HTR-8/SVneo (cell line): Measurements from ENCODE around the gene BARX2.
"Not testable (repeated sequence)": the region's sequence is repeated elsewhere in the genome, so short reads cannot be mapped to it uniquely, and the experiment has no call there.

Experiments
- DNase-seq: peaks from one replicate; pipeline ENCODE4 v3.0.0; 2011; ENCODE audit warnings: low spot score, mixed read lengths; ENCODE audit not compliant: insufficient read length
- FAIRE-seq: peaks from 2 replicates; lab custom pipeline; 2011; peaks lifted over from hg19 to GRCh38; lab: Jason Lieb, UNC

Gene BARX2, protein sequence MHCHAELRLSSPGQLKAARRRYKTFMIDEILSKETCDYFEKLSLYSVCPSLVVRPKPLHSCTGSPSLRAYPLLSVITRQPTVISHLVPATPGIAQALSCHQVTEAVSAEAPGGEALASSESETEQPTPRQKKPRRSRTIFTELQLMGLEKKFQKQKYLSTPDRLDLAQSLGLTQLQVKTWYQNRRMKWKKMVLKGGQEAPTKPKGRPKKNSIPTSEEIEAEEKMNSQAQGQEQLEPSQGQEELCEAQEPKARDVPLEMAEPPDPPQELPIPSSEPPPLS

DNA sequence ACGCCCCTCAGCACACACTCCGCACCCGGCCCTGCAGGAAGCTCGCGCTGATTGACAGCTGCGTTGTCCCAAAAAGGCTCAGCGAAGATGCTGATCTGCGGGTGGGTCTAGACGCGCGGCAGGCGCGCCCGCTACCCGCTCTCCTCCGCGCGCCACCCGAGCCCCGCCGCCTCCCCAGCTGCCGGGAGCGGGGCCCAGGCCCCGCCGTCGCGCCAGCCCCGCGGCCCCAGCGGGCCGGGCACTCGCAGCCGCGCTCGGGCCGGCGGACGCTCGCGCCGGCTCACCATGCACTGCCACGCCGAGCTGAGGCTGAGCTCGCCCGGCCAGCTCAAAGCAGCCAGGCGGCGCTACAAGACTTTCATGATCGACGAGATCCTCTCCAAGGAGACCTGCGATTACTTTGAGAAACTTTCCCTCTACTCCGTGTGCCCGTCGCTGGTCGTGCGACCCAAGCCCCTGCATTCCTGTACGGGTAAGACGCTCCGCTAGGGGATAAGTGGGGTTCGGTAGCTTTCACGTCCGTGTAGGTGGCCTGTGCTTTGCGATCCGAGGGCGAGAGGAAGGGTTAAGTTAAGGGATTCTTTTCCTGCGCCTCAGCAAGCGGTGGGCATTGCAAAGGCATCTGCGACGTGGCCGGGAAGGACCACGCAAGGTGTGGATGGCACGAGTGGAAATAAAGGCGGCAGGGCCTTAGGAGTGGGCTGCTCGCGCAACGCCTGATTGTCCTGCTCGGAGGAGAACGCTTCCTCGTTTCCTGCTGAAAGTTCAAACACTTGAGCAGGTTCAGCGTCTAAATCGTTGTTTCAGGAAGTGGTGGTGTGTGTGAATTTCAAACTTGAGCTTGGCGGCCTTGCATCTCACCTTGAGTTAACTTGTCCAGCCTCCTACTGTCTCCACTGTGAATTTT, at the start of gene BARX2:
Gene BARX2 (plus strand): TSS at position 98 of the 907 bp plus-strand sequence. CDS start 188 bp downstream, at position 286.
- DNase-seq (peak; percentile 25), FAIRE-seq (no peak)

DNA sequence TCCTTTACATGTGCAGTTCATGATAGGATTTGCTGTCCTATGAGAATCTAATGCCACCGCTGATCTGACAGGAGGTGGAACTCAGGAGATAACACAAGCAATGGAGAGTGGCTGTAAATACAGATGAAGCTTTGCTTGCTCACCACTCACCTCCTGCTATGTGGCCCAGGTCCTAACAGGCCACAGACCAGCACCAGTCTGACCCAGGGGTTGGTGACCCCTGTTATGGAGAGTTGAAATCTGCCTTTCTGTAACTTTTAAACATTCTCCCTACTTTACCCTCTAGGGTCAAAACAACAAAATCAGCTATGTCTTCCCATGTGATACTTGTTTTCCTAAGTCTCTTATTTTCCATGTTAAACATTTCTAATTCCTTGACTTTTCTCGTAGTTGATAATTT, 48.7 kb upstream of the BARX2 start:
- DNase-seq: no peak
- FAIRE-seq: no peak

DNA sequence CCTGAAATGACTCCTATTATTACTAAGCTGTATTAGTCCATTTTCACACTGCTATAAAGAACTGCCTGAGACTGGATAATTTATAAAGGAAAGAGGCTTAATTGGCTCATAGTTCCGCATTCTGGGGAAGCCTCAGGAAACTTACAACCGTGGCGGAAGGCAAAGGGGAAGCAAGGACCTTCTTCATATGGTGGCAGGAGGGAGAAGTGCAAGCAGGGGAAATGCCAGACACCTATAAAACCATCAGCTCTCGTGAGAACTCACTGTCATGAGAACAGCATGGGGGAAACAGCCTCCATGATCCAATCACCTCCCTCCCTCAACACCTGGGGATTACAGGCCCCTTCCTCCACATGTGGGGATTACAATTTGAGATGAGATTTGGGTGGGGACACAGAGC, 47.9 kb upstream of the BARX2 start:
- not testable (repeated sequence) for FAIRE-seq, DNase-seq

DNA sequence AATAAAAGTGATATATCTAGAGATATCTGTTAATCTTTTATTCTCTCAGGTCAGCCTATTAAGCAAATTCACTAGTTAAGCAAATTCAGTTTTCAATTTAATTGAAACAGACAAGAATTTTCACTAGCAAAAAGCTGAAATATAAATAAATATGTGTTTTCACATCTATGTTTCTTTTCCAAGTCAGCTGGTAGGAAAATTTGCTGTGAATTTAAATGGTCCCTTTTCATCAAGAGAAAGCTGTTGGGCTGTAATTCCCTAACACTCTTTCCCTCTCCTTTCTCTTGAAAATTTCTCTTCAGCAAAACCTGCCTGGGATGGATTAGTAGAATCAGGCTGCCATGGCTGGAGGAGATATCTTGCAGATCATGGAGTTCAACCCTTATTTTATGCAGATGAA, 46.9 kb upstream of the BARX2 start:
- DNase-seq: no peak
- FAIRE-seq: no peak

DNA sequence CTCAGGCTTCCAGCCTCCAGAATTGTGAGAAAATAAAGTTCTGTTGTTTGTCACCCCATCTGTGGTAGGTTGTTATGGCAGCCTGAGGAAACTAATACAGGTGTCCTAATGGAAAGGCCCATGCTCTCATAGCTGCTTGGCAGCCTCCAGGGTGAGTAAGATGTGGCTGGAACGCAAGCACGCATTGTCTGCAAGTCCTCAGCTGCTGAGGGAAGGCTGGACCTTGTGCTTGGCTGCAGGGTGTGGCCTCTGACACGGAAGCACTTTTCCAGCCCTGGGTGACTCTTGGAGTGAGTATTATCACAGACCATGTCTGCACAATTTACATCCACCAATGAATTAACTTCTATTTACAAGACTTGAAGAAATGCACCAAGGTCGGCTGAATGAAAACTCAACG, 44.4 kb upstream of the BARX2 start:
- DNase-seq: no peak

DNA sequence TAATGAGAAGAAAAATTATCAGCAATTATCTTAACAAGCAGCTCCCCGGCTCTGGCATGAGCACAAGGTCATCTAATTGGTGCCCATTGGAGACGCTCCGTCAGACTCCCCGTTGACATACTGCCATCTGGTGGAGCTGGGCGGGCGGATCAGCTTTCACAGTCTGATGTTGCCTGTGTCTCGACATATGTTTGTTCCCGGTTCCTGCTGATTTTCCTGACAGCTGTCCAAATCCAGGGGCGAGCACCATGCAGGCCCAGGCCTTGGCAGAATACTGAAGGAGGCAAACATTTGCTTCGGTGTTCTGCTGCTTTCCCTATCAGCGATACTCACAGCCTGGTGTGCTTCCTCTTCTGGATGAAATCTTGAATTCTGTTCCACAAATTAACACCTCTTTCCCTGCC, 43.8 kb upstream of the BARX2 start:
- FAIRE-seq (no peak), DNase-seq (peak; percentile 72)

More for the DNA sequence above, 44.4 kb upstream of the BARX2 start:
- no peak for FAIRE-seq

DNA sequence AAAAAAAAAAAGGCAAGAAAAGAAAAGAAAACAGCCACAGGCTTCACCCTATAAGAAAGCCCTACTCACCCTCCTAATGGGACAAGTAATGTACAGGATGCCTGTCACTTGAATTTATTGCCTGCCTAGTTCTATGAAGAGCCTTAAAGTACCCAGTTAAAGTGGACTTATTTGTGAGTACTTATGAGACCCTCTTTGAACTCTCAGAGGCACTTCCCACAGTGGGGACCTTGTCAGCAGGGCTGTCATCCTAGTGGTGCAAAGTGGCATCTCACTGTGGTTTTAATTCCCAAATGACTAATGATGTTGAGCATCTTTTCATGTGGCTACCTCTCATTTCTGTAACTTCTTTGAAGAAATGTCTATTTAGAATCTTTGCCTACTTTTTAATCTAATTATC, 41.8 kb upstream of the BARX2 start:
- FAIRE-seq: no peak
- no peak for DNase-seq

DNA sequence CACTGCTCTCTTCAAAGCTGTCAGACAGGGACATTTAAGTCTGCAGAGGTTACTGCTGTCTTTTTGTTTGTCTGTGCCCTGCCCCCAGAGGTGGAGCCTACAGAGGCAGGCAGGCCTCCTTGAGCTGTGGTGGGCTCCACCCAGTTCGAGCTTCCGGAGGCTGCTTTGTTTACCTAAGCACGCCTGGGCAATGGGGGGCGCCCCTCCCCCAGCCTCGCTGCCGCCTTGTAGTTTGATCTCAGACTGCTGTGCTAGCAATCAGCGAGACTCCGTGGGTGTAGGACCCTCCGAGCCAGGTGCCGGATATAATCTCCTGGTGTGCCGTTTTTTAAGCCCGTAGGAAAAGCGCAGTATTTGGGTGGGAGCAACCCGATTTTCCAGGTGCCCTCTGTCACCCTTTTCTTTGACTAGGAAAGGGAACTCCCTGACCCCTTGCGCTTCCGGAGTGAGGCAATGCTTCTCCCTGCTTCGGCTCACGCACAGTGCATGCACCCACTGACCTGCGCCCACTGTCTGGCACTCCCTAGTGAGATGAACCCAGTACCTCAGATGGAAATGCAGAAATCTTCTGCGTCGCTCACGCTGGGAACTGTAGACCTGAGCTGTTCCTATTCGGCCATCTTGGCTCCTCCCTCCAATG, 31.2 kb upstream of the BARX2 start:
- DNase-seq, FAIRE-seq: not testable (repeated sequence)

DNA sequence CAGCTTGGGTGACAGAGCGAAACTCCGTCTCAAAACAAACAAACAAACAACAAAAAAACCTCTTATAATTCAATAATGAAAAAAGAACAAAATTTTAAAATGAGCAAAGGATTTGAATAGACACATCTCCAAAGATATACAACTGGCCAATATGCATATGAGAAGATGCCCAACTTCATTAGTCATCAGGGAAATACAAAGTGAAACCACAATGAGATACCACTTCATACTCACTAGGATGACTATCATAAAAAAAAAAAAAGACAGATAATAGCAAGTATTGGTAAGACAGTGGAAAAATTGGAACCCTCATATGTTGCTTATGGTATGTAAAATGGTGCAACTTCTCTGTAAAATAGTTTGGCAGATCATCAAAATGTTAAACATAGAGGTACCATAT, 28.7 kb upstream of the BARX2 start:
- FAIRE-seq: no peak

DNA sequence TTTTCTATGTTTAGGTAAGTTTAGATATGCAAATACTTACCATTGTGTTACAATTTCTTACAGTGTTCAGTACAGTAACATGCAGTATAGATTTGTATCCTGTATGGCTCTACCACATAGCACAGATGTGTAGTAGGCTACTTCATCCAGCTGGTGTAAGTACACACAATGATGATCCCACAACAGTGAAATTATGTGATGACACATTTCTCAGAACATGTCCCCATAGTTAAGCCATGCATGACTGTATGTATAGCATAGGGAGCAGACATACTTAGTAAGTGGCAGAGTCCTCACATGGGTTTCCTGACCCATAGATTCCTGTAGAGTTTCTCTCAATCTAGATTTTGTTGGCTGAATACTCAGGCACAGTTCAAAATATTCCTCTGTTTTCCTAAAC, 26.8 kb upstream of the BARX2 start:
- no peak for DNase-seq
- FAIRE-seq: no peak

More for the DNA sequence above, 28.7 kb upstream of the BARX2 start:
- no peak for DNase-seq

DNA sequence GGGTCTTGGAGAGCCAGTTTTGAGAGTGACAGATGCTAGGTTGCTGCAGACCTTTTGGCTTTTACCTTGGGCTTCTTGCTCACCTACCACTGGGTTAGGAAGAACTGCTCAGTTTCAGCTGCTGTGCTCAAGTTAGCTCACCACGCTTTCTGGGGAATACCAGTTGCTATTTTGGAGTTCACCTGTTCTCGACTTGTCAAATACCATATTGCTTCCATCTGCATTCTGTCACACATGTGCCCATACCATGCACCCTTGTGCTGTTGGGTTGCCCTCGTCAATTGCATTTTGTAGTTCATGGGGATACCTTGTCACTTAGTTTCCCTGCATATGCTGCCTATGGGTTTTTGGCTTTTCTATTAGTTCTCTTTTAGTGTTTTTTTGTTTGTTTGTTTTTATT, 23.0 kb upstream of the BARX2 start:
- no peak for DNase-seq
- FAIRE-seq: no peak

DNA sequence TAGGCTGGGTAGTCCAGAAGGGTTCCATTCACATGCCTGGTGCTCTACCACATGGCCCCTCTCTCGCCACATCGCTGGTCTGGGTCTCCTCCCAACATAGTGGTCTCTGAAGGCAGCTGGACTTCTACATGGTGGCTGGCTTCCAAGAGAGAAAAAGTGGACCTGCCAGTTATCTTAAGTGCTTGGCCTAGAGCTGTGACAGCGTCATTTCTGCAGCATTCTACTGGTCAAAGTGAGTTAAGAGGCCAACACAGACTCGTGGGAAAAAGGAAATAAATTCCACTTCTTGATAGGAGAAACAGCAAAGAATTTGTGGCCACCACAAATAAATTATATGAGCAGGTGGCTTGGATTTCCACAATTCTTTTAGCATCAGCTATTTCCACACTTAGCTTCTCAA, 21.0 kb upstream of the BARX2 start:
- FAIRE-seq (no peak), DNase-seq (no peak)

DNA sequence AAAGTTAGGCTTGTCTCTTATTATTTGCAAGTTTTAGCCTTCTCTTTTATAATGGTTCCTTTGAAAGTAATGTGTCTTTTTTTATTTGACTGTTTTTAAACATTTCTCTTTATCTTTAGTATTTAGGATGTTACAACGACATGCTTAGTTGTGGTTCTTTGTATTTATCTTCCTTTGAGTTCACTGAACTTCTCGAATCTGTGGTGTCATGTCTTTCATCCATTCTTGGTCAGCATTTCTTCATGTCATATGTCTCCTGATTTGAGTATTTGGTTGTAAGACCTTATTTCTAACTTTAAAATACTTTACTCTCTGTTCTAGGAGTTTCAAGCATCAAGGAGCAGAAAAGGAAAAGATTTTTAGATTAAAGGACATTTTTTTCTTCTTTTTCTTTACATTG, 15.9 kb upstream of the BARX2 start:
- DNase-seq (no peak), FAIRE-seq (no peak)

DNA sequence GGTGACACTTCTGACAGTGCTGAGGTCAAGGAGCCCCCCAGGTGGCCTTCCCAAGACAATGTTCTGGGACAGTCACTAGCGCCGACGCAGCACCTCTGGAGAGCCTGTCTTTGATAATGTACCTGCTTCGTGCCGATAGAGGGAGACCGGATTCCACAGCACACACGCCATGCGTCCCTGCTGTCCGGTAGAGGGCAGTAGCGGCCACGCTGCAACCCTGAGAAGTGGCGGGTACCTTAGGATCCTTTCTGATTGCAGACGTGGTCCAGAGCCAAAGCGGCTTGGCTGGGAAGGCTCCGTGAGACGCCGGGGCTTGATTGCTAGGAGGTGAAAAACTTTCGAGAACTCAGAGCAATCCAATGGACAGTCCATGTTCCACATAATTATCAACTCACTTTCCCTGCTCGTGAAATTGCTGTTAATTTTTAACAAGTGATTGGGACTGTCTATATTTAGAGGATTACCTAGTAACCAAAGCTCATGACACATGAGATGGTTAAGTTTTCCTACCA, 11.4 kb upstream of the BARX2 start:
- DNase-seq: peak; percentile 66
- peak; percentile 85 for FAIRE-seq

DNA sequence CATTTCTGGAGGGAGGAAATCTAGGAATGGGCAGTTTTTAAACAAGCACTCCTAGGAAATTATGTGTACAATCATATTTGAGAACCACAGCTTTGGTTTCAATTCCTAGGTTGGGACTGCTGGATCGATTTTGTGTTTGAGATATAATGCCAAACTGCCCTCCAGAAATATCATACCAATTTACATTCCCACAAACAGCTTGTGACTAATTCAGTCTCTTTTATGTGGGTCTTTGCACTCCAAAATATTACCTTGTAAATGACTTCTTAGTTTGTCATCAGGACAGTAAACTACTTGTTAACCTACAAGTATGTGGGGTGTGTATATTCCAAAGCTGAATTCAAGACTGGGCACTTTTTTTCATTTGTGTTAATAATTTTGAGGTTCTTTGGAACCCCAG, 9.8 kb upstream of the BARX2 start:
- FAIRE-seq: no peak
- no peak for DNase-seq

DNA sequence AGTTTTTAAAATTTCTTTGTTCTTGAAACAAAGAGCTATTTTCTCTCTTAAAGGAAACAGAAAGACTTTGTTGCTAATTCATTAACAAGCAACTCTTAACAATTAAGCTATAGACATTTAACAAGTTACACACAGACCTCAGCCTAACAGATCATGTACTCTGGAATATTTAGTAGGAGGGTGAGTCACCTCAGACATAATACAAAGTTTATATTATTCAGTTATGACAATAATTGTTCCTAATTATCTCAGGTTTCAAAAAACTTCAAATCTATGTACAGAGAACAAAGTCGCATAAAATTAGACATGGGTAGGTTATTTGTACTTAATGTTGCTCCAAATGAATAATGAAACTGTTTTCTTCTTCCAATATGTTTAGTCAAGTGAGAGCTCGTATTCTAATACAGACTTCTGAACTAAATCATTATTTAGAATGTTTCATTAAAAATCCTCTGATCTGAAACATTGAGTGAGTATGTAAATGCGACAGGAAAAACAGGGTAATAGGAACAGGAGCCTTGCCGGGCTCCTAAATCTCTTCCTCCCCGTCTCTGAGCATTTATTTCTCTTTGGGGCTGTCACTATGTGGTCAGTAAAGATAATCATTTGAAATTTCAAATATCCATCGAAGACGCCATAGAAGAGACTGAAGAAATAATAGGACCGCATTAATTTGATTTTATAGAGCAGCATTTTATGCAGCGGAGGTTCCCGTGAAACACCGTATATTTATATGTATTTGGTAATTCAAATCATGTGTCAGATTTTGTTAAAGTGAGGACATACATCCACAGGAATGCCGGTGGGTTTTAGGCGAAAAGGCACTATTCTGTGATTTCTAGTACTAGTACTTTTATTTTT, 8.7 kb upstream of the BARX2 start:
- no peak for FAIRE-seq
- no peak for DNase-seq

DNA sequence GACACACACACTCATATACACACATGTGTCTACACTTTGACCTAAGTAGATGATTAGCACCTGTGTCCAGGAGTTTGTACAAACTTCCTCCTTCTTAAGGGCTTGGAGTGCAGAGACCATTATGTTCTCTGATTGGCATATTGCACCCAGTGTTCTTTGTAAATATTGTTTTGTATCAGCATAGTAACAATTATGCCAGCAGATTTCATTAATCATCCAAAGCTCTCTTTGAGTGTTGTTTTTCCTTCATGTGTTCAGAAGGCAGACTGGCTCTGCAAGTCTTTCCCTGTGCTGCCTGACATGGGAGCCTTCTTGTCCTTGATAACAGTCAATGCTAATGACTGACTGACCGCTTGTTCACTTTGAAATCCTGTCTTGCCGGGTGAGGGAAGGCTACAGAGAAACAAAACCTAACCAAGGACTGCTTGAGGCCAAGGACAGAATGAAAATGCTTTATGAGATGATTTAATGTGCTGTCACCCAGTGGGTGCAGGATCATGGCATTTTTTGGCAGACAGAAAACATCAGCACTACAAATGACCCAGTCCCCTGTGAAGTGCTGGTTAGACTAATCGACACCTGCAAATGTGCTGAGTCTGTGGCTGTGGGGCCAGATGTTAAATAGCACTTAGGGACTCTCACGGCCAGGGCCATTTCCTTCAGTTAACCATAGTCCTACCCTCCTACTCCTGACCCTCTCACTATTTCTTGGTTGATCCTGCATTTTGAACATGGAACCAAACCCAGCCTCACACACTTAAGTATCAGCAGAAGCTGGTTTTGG, 6.6 kb upstream of the BARX2 start:
- FAIRE-seq (no peak), DNase-seq (no peak)

DNA sequence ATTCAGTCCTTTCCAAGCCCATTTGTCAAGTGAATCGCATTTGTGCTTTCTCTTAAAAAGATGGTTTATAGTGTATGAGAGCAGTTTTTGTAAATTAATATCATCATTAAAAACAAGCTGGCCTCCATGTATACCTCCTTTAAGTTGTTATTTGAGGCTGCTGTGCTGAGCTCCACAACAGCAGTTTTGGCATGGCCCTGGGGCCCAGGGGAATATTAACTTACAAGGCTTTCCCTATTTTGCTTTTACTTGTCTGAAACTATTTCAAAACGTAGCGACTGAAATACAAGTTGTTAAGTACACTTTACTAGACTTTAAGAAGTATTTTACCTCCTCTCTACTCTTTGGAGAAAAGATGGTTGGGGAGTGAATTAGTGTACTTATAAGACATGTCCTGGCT, 4.9 kb upstream of the BARX2 start:
- FAIRE-seq (no peak), DNase-seq (no peak)
